ENCODE data around the gene FZD10.

GRCh38 chr12:130137040-130138018 lies 24.9 kb upstream of the FZD10 start:
- no peak for TF ChIP-seq CTCF (IDR thresholded peaks at IDR 0.05)
- no peak for TF ChIP-seq POLR2A (IDR thresholded peaks at IDR 0.05)
- no peak for TF ChIP-seq EP300 (IDR thresholded peaks at IDR 0.05)

Measured in ovary (tissue), 3 donors.